Fibroblast of mammary gland (primary cell): Measurements from ENCODE around the gene FAM180B.
"Not testable (repeated sequence)": the region's sequence is repeated elsewhere in the genome, so short reads cannot be mapped to it uniquely, and the experiment has no call there.

ENCODE experiments used
- DNase-seq: peaks from one replicate; pipeline ENCODE4 v3.0.0-alpha.2; 2010; ENCODE audit warnings: low read depth
- H3K4me3 ChIP-seq: 2 replicates; pipeline ENCODE4 v1.5.1; 2011; ENCODE audit warnings: low read depth, mild to moderate bottlenecking, low read length, moderate library complexity; ENCODE audit not compliant: control insufficient read depth
- CTCF ChIP-seq: conservative IDR thresholded peaks from 2 replicates; pipeline ENCODE4 v1.5.1; 2011; ENCODE audit warnings: low read depth, low read length, inconsistent platforms; ENCODE audit not compliant: control insufficient read depth, insufficient read depth

Gene FAM180B

GRCh38 chr11:47628026-47628425, 41.5 kb downstream of the FAM180B start:
- TF ChIP-seq CTCF: no peak
- H3K4me3 ChIP-seq: no peak overlapping the region
- DNase-seq: no peak

GRCh38 chr11:47631473-47631872, 45.0 kb downstream of the FAM180B start:
- no peak for TF ChIP-seq CTCF
- DNase-seq: no peak
- no peak overlapping the region for H3K4me3 ChIP-seq

GRCh38 chr11:47636331-47636730, 49.9 kb downstream of the FAM180B start:
- H3K4me3 ChIP-seq, DNase-seq: not testable (repeated sequence)
